MM.1S (cell line): ENCODE results near the gene CIITA.

Source experiments
- CTCF ChIP-seq: fragments of 300-600 bp; sonication (generic); IDR thresholded peaks from 2 replicates; pipeline ENCODE4 v1.5.1; 2016; ENCODE audit warnings: antibody characterized with exemption, low read length, mixed read lengths
- EZH2 ChIP-seq: fragments of 300-600 bp; sonication (generic); optimal IDR thresholded peaks from 2 replicates; pipeline ENCODE3; 2017; ENCODE audit warnings: low read depth, mild to moderate bottlenecking, antibody characterized with exemption, low read length, mixed read lengths
- EZH2phosphoT487 ChIP-seq: fragments of 300-600 bp; sonication (generic); IDR thresholded peaks from 2 replicates; pipeline ENCODE4 v1.6.1; 2018; ENCODE audit warnings: antibody characterized with exemption, low read length

GRCh38 chr16:10839279-10839666, 37.7 kb upstream of the CIITA start:
- no peak for TF ChIP-seq CTCF
- no peak for TF ChIP-seq EZH2
- no peak for TF ChIP-seq EZH2phosphoT487
